ENCODE results near the gene SSR4.

SSR4 gene

GRCh38 chrX:153825042-153825441 lies 30.6 kb downstream of the SSR4 start:
- Histone ChIP-seq H3K36me3 (replicated peaks) (no peaks in the 10 kb centered on the region), H3K27me3 (replicated peaks) (peaks cover 11% of the 10 kb centered on the region), H3K4me3 (ENCODE audit: low read depth, low read length) (no peak overlapping the region), H3K27ac (no peak overlapping the region)
- in situ Hi-C loops (cut with HindIII; ENCODE audit: low pct_ligation_motif_present, low sequenced_read_pairs) = no loop called here
- DNase-seq = no peak
- TF ChIP-seq CTCF (IDR thresholded peaks at IDR 0.05; ENCODE audit: low read depth, low read length, missing control alignments) = no peak

- DNase-seq = no peak
- no peak overlapping the region for H3K27ac ChIP-seq
- TF ChIP-seq CTCF (IDR thresholded peaks at IDR 0.05; ENCODE audit: low read depth, low read length, missing control alignments) = no peak
- no peaks in the 10 kb centered on the region for H3K36me3 ChIP-seq (replicated peaks)
- no peak overlapping the region for H3K4me3 ChIP-seq (ENCODE audit: low read depth, low read length)
- in situ Hi-C loops (cut with HindIII; ENCODE audit: low pct_ligation_motif_present, low sequenced_read_pairs) = no loop called here
- peaks cover 22% of the 10 kb centered on the region for H3K27me3 ChIP-seq (replicated peaks)
These were observed 32.5 kb downstream of the SSR4 start for GRCh38 chrX:153827016-153827415.

GRCh38 chrX:153827903-153828302 lies 33.4 kb downstream of the SSR4 start:
- DNase-seq = no peak
- in situ Hi-C loops (cut with HindIII; ENCODE audit: low pct_ligation_motif_present, low sequenced_read_pairs) = no loop called here
- no peak overlapping the region for H3K27ac ChIP-seq
- peaks cover 22% of the 10 kb centered on the region for H3K27me3 ChIP-seq (replicated peaks)
- no peak overlapping the region for H3K4me3 ChIP-seq (ENCODE audit: low read depth, low read length)
- H3K36me3 ChIP-seq (replicated peaks) = no peaks in the 10 kb centered on the region
- TF ChIP-seq CTCF (IDR thresholded peaks at IDR 0.05; ENCODE audit: low read depth, low read length, missing control alignments) = no peak

GRCh38 chrX:153828308-153828707 lies 33.8 kb downstream of the SSR4 start:
- TF ChIP-seq CTCF (IDR thresholded peaks at IDR 0.05; ENCODE audit: low read depth, low read length, missing control alignments) = no peak
- in situ Hi-C loops (cut with HindIII; ENCODE audit: low pct_ligation_motif_present, low sequenced_read_pairs) = no loop called here
- Histone ChIP-seq H3K27ac (no peak overlapping the region), H3K27me3 (replicated peaks) (peaks cover 22% of the 10 kb centered on the region), H3K4me3 (ENCODE audit: low read depth, low read length) (no peak overlapping the region), H3K36me3 (replicated peaks) (no peaks in the 10 kb centered on the region)
- DNase-seq = no peak

- TF ChIP-seq CTCF (IDR thresholded peaks at IDR 0.05; ENCODE audit: low read depth, low read length, missing control alignments) = peak; percentile 8
- in situ Hi-C loops (cut with HindIII; ENCODE audit: low pct_ligation_motif_present, low sequenced_read_pairs) = no loop called here
- DNase-seq = no peak
- no peak overlapping the region for H3K27ac ChIP-seq
- peaks cover 22% of the 10 kb centered on the region for H3K27me3 ChIP-seq (replicated peaks)
- no peaks in the 10 kb centered on the region for H3K36me3 ChIP-seq (replicated peaks)
- H3K4me3 ChIP-seq (ENCODE audit: low read depth, low read length) = no peak overlapping the region
These were observed 34.5 kb downstream of the SSR4 start for GRCh38 chrX:153828723-153829548.

GRCh38 chrX:153829549-153829798 lies 35.0 kb downstream of the SSR4 start:
- in situ Hi-C loops (cut with HindIII; ENCODE audit: low pct_ligation_motif_present, low sequenced_read_pairs) = no loop called here
- Histone ChIP-seq H3K4me3 (ENCODE audit: low read depth, low read length) (no peak overlapping the region), H3K27ac (no peak overlapping the region), H3K27me3 (replicated peaks) (peaks cover 22% of the 10 kb centered on the region), H3K36me3 (replicated peaks) (no peaks in the 10 kb centered on the region)
- no peak for DNase-seq
- no peak for TF ChIP-seq CTCF (IDR thresholded peaks at IDR 0.05; ENCODE audit: low read depth, low read length, missing control alignments)
